Stimulated activated CD4-positive, alpha-beta T cell treated with anti-CD3 and anti-CD28 coated beads, Interleukin-1b, Interleukin-23, amount 100 ng/mL, for 4 hours (primary cell): Measurements from ENCODE around the gene CDC42BPB.

ENCODE experiments used
- DNase-seq, 2 donors: peaks; one replicate each; pipeline ENCODE4 v3.0.0-alpha.2; 2020; ENCODE audit warnings: low read depth in 2 of 2

CDC42BPB gene, protein sequence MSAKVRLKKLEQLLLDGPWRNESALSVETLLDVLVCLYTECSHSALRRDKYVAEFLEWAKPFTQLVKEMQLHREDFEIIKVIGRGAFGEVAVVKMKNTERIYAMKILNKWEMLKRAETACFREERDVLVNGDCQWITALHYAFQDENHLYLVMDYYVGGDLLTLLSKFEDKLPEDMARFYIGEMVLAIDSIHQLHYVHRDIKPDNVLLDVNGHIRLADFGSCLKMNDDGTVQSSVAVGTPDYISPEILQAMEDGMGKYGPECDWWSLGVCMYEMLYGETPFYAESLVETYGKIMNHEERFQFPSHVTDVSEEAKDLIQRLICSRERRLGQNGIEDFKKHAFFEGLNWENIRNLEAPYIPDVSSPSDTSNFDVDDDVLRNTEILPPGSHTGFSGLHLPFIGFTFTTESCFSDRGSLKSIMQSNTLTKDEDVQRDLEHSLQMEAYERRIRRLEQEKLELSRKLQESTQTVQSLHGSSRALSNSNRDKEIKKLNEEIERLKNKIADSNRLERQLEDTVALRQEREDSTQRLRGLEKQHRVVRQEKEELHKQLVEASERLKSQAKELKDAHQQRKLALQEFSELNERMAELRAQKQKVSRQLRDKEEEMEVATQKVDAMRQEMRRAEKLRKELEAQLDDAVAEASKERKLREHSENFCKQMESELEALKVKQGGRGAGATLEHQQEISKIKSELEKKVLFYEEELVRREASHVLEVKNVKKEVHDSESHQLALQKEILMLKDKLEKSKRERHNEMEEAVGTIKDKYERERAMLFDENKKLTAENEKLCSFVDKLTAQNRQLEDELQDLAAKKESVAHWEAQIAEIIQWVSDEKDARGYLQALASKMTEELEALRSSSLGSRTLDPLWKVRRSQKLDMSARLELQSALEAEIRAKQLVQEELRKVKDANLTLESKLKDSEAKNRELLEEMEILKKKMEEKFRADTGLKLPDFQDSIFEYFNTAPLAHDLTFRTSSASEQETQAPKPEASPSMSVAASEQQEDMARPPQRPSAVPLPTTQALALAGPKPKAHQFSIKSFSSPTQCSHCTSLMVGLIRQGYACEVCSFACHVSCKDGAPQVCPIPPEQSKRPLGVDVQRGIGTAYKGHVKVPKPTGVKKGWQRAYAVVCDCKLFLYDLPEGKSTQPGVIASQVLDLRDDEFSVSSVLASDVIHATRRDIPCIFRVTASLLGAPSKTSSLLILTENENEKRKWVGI (N-terminal part only)

DNA sequence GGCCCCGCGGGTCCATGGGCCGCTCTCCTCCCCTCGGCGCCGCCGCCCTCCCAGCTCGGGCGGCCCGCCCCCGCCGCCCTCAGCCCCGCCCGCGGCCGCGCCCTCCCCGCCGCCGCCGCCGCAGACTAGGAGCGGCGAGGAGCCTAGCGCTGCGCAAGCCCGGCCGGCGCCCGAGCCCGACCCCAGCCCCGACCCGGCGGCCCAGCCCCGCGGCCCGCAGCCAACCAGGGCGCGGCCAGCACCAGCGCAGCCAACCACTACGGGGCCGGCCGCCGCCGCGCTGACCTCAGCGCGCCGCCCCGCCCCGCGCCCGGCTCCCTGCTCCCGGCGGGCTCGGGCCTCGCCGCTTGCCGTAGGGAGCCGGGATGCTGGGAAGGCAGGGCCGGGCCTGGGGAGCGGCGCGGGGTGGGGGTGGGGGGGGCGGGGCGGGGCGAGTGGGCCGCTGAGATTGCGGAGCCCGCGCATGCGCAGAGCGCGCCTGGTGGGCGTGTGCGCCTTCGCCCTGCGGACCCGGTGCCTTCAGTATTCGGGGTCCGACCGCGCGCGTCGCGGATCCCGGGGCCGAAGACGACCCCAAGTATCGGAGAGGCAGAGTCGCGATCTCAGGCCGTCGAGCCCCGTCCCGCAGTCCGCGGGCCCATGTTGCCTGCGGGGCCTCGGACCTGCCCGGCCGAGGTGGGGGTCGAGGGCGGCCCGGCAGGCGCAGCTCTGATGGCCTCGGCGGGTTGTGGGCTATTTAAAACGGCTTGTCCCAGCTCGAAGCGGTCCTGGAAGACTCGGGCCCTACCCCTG is at the start of gene CDC42BPB:
CDC42BPB (minus strand) TSS at position 178 of the 792 bp plus-strand sequence. CDS start 376 bp downstream, outside the sequence.
- peak; percentile 28 to 53 for DNase-seq

DNA sequence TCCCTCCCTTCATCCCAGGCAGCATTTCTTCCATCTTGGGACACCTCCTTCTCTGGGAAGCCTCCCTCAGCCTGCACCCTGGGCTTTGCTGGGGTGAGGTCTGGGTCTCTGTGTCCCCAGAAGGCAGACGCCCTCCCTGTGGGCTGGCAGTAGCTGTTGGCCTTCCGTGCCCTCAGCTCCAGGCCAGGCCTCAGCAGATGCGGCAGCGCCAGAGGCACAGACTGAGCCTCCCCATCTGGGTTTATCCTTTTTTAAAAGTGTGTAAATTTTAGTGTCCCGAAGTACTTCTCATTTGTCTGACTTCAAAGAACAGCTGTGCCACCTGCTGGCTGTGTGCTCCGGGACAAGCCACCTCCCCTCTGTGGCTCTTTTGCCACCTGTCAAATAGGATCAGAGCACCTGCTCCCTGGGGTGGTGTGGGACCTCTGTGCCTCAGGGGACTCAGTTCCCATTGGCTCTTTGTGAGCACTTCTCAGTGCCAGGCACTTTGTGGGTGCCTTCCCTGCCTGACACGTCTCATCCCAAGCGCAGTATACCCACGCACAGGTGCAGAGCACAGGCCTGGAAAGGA is 48.3 kb upstream of the CDC42BPB start:
- no peak for DNase-seq

DNA sequence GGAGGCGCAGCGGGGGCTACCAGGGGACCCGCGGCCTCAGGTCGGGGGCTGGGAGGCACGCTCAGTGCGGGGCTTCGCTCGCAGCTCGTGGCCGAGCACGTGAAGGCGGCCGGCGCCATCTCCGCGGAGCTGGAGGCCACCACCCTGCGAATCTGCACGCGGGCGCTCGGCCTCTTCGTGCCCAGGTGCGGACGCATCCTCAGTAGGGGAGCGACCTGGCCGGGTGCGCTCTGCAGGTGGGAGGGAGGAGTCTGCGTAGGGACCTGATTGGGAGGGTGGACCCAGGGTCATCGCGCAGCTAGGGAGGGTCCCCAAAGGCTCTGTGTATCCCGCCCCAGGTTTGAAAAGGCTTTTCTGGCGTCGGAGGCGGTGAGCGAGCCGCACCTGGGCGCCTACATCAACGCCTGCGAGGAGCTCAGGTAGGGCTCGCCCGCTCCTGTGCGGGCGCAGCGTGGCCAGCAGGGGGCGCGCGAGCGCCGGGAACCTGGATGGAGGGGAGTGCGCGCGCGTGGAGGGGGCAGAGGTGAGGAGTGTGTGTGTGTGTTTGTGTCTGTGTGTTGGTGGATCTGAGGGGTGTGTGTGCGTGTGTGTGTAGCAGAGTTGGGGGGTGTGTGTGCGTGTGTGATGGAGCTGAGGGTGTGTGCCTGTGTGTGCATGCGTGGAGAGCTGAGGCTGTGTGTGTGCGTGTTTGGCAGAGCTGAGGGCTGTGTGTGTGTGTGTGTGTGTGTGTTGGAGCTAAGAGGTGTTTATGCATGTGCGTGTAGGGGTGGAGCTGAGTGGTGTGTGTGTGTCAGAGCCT is 47.5 kb upstream of the CDC42BPB start:
- DNase-seq = peak; percentile 69 to 71

DNA sequence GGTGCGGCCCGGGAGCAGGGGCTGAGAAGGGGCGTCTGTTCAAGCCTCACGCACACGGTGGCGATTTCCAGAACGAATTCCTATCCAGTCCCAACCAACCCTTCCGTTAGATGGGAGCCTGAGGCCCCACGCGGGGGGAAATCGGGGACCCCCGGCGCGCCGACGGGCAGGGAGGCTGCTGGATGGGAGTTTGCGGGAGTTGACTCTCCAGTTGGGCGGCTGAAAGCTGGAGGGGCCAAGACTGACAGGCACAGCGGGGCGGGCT is 47.0 kb upstream of the CDC42BPB start:
- DNase-seq = no peak

DNA sequence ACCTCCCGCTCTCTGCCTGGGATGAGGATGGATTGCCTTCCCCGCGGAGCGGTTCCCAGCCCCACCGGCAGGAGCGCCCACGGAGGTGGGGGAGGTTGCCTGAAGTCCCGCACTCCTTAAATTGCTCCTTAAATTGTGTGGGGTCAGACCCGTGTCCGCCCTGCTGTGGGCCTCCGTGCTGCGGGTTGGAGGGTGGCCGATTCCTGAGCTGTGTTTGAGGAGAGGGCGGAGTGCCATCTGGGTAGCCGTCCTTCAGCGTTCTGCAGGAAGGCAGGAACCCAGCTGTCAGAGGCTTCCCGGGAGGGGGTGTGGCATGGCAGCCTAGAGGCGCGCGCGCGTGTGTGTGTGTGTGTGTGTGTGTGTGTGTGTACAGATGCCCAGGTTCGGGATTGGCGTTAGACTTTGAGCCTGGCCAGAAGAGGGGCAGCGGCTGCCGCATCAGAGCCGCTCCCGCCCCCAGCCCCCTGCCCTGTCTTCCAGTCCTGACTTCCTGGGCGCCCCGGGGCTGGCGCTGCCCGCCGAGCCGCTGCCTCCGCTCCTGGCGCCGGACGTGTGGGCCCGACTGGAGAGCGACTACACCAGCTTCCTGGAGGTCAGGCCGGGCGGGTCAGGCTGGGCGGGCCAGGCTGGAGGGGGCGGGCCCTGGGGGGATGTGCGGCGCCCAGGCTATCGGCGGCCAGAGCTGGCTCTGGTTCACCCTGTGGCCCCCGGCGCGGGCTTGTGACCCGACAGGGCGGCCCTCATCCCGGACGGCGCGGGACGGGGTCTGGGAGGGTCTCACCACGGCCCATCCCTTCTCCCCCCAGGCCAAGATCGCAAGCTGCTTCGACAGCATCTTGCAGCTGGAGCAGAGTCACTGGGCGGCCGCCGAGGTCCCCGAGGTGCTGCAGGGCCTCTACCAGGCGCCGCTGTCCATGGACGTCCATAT is 46.4 kb upstream of the CDC42BPB start:
- no peak for DNase-seq

DNA sequence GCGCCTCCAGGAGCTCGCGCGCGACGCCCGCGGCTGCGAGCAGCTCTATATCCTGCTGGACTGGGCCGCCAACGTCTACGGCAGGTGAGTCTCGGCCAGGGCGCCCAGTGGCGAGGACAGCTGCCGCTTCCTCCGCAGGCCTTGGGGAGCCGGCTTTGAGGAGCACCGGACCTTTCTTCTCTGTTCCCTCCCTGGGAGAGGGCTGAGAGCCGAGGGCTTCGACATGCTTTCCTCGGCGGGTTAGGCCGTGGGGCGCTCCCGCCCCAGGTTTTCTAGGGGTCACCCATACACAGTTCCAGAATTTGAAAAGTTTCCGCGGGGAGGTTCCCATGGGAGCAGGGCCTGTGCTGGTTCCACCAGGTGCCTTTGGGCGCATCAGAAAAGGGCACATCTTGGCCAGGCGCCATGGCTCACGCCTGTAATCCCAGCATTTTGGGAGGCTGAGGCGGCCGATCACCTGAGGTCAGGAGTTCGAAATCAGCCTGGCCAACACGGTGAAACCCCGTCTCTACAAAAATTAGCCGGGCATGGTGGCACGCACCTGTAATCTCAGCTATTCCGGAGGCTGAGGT is 45.4 kb upstream of the CDC42BPB start:
- DNase-seq = no peak

DNA sequence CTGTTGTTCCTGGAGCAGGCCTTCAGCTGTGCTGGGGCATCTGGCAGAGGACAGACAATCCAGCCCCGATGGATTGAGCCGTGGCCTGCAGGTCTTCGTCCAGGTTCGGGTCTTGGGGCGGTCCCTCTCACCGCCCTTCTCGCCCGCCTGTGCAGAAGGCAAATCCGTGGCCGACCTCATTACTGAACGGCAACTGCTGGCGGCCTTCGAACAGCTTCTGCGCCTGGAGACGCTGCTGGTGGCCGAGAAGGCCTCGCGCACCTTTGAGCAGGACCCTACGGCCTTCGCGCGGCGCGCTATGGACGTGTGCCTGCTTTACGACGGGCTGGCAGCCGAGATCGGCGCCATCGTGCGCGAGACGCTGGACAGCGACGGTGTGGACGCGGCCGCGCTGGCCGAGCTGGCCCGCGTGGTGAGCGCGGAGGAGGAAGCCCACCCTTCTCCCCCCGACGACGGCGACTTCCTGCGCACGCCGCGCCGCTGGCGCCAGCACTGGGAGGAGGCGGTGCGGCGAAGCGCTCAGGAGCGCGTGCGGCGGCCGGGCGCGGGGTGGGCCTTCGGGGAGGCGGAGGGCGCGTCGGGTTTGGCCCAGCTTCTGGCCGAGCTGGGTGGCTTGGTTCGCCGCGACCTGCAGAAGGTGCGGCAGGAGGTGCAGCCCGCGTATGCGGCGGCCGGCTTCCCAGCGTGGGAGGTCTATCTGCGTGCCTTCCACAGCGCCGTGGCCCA is 44.8 kb upstream of the CDC42BPB start:
- no peak for DNase-seq

DNA sequence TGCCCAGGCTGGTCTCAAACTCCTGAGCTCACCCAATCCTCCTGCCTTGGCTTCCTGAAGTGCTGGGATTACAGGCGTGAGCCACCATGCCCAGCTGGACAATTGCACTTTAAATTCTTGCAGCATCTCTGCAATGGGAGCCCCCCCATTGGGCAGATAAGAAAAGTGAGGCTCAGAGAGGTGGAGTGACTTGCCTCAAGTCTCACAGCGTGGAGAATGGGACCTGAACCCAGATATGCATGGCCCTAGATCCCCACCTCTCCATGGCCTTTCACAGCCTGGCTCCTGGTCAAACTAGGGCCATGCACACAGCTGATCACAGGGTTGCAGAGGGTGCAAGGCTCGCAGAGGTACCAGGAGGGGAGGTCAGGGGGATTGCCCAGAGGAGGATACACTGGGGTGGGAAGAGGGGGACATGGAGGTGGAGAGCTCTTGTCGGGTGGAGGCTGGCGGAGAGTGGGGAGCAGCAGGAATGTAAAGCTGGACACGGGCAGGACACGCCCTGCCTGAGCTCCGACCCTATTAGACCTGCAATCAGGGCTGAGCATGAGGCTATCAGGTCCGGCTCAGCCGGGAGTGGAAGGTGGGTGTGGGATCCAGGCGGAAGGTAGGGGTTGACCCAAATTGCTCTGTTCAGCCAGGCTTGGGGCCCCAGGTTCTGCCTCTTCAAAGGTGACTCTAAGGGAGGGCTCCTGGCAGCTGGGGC is 44.1 kb upstream of the CDC42BPB start:
- DNase-seq = no peak

DNA sequence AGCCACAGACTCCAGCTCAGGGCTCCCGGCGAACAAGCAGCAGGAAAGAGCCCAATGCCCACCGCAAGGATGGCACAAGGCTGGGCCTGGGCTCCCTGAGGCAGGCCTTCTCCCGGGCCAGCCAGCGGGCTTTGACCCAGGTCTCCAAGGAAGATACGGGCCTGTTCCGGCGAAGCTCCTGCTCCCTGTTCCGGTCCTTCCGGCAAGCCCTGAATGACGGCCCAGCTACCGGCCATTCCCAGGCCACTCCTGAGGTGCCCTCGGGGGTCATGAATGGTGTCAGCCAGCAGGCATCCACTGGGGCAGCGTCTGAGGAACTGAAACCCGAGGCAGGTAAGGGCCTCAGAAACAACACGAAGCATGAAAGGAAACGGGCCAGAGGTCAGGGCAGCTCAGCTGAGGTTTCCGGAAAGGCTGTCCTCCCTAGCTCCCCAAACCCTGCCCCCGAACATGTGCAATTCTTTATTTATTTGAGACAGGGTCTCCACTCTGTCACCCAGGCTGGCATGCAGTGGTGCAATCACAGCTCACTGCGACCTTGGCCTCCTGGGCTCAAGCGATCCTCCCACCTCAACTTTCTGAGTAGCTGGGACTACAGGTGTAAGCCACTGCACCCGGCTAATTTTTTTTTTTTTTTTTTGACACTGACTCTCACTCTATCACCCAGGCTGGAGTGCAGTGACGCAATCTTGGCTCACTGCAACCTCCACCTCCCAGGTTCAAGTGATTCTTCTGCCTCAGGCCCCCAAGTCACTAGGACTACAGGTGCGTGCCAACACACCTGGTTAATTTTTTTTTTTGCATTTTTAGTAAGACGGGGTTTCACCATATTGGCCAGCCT is 43.2 kb upstream of the CDC42BPB start:
- no peak for DNase-seq

DNA sequence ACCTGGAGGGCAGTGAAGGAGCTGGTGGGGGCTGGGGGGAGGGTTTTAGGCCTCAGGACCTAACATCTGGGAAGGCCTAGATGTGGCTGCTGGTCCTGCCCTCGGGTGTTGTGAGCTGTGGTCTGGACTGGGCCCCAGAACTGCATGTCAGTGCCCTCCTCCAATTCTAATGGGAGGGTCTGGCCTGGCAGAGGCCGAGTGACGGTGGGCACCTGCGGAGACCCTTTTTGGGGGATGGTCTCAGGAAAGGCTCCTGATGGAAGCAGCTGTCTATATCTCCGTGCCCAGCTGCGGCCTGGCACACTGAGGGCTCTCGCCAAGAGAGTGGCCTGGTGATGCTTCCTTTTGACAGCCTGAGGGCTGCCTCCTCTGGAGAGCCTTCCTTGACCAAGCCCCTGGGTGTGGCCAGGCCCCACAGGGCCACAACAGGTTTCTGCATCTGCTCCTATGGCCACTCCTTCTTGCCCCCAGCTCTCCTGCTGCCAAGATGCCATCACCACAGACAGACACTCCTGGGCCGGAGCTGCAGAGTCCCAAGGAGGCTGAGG is 42.5 kb upstream of the CDC42BPB start:
- DNase-seq = no peak

DNA sequence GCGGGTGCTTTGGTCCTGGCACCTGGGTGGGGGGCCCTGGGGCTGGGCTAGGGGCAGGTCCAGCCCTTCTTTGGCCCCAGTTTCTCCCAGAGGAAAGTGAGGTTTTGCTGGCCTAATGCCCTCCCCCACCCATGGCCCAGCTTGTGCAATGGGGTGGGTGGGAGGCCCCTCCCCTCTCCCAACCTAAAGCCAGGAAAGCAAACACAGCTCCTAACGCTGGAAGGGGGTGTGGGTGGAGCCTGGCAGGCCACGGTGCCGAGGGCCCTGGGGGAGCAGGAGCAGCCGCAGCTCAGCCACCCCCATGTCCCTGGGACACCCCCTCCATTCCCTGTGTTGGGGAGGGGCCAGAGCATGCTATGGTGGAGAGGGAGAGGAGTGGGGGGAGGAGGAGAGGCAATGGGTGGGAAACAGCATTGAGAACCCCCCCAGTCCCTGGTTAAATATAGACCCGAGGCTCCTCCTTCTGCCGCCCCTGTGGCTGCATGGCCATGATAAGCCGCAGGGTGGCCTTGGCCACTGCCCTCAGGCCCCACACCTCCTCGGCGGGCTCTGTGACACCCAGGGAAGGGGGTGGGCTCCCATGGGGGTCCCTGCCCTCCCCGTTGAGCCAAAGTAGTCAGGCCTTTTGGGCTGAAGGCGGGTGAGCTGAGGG is 41.9 kb upstream of the CDC42BPB start:
- DNase-seq = no peak

DNA sequence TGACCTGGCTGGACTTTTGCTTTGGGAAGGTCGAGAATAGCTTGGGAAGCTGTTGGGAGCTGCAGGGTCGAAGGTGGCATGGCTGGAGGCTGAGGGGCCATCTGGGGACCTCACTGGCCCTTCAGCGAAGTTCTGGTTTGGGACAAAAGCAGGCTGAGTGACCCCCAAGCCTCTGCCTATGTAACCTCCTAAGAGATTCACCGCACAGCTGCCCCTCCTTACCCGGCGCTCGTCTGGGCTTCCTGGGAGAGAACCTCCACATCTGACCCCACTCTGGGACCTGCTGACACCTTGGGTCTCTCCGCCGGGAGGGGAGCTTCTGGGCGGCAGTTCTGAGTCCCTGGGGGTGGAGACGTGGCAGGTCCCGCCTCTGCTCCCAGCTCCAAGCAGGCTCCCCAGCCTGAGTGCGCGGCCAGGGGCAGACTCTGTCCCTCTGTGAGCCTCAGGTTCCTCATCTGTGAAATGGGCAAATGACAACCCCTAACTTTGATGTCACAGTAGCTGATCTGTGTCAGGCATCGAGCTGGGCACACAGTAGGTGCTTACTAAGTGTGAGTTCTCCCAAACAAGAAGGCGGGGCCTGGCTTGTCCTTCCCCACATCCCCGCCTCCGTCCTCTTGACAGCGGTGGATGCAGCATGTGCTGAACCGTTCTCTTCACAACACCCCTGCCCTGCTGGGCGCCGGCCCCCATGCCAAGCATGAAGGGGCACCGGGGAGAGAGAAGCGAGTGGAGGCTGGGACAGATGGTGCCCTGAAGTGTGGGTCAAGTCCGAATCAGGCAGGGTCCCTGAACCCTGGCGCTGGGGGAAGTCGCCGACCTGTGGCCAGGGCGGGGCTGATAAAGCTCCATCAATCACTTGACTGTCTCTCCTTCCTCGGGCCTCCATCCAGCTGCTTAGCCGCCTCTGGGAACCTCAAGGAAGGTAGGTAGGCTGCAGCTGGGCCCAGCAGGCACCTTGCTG is 40.9 kb upstream of the CDC42BPB start:
- DNase-seq = no peak

DNA sequence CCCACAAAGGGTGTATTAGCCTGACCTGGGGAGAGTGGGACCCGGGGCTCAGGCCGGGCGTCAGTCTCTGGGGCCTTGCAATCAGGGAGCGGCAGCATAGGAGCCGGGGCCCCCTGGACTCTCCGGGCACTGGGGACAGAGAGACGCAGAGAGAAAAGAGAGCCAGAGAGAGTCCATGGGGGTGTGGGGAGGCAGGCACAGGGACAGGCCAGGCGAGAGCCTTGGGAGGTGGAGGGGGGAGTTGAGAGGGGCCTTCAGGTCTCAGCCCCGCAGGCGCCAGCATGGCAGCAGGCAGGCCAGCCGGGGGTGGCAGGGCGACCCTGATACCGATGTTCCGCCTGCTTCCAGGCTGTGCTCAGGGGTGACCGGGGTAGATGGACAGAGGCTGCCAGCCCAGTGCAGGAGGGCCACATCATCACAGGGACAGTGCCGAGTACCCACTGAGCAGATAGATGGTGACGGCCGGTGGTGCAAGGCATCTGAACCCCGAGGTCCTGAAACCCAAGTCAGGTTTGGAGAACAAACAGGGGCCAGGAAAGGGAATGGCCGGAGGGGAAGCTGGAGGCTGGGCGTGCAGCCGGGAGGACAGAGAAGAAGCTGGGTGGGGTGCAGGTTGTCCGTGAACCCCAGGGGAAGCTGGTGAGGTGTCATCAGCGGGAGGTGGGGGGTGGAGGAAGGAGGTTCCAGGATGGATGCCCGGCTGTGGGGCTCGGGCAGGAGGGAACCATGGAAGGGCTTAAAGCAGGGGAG is 40.1 kb upstream of the CDC42BPB start:
- no peak for DNase-seq

DNA sequence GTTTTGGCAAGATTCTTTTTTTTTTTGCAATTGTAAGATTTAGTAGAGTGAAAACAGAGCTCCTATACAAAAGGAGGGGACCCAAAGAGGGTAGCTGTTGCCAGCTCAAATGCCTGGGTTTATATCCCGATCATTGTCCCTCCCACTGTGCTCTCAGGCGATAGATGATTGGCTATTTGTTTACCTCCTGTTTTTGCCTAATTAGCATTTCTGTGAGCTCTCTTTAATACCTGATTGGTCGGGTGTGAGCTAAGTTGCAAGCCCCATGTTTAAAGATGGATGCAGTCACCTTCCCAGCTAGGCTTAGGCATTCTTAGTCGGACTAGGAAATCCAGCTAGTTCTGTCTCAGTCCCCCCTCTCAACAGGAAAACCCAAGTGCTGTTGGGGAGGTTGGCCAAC is 39.0 kb upstream of the CDC42BPB start:
- no peak for DNase-seq
